PFSK-1 (cell line): ENCODE results near the gene MRFAP1L1.

Experiments used
- FOXP2 ChIP-seq: optimal IDR thresholded peaks from 2 replicates; pipeline ENCODE3; 2011; ENCODE audit warnings: borderline replicate concordance, control low read depth, inconsistent platforms; ENCODE audit not compliant: insufficient read depth; ENCODE audit errors: extremely low read length, extremely low read depth
- SIN3A ChIP-seq: IDR thresholded peaks from 2 replicates; pipeline ENCODE4 v1.6.1; 2012; ENCODE audit warnings: mild to moderate bottlenecking, low read length, moderate library complexity, borderline replicate concordance; ENCODE audit not compliant: insufficient read depth

- no peak for TF ChIP-seq FOXP2
- TF ChIP-seq SIN3A: no peak
Observed at GRCh38 chr4:6742989-6743388, 33.3 kb upstream of the MRFAP1L1 start.
